CD4-positive, alpha-beta T cell treated with Interferon alpha-2 for 1 hour (primary cell): Measurements from ENCODE around the gene RASSF5.

Experiments used
- DNase-seq, 2 donors: peaks; one replicate each; pipeline ENCODE4 v3.0.0-alpha.2; 2020 to 2022

The RASSF5 gene

GRCh38 chr1:206498685-206499084 is 8.6 kb upstream of the RASSF5 start:
- no peak for DNase-seq

- no peak for DNase-seq
Measured at GRCh38 chr1:206500046-206500445, 7.3 kb upstream of the RASSF5 start.

GRCh38 chr1:206501881-206502280 is 5.5 kb upstream of the RASSF5 start:
- DNase-seq: no peak

GRCh38 chr1:206502403-206502802 is 4.9 kb upstream of the RASSF5 start:
- DNase-seq: no peak

- DNase-seq: no peak
Measured at GRCh38 chr1:206502812-206503211, 4.5 kb upstream of the RASSF5 start.

- DNase-seq: peak; percentile 45 to 60
Measured at GRCh38 chr1:206503591-206504362, 3.6 kb upstream of the RASSF5 start.

GRCh38 chr1:206504363-206504713 is 3.0 kb upstream of the RASSF5 start:
- no peak for DNase-seq

- no peak for DNase-seq
Measured at GRCh38 chr1:206505702-206506355, 1.5 kb upstream of the RASSF5 start.

- peak; percentile 54 to 66 for DNase-seq
Measured at GRCh38 chr1:206506405-206507283, 687 bp upstream of the RASSF5 start.

- no peak for DNase-seq
Measured at GRCh38 chr1:206508130-206508889, 979 bp downstream of the RASSF5 start.

- DNase-seq: no peak
Measured at GRCh38 chr1:206508956-206509355, 1.6 kb downstream of the RASSF5 start.

- no peak for DNase-seq
Measured at GRCh38 chr1:206509612-206510257, 2.4 kb downstream of the RASSF5 start.

- DNase-seq: no peak
Measured at GRCh38 chr1:206510371-206510770, 3.0 kb downstream of the RASSF5 start.

GRCh38 chr1:206511362-206512057 is 4.2 kb downstream of the RASSF5 start:
- no peak for DNase-seq

GRCh38 chr1:206512058-206512850 is 4.9 kb downstream of the RASSF5 start:
- no peak for DNase-seq

- no peak for DNase-seq
Measured at GRCh38 chr1:206512851-206513180, 5.5 kb downstream of the RASSF5 start.

GRCh38 chr1:206513312-206514111 is 6.2 kb downstream of the RASSF5 start:
- no peak for DNase-seq

- peak in 1 of 2 donors; percentile 12 for DNase-seq
Measured at GRCh38 chr1:206514813-206515387, 7.6 kb downstream of the RASSF5 start.

GRCh38 chr1:206516728-206516990 is 9.3 kb downstream of the RASSF5 start:
- peak in 1 of 2 donors; percentile 25 for DNase-seq

- DNase-seq: no peak
Measured at GRCh38 chr1:206517784-206518183, 10.5 kb downstream of the RASSF5 start.
